GM12872 (cell line): ENCODE results near the gene HADH.

Source experiments
- TF ChIP-seq, protein P1 (sequence below): IDR thresholded peaks from 3 replicates; pipeline ENCODE4 v1.5.1; 2011; ENCODE audit warnings: low read depth, mild to moderate bottlenecking, low read length, moderate library complexity; ENCODE audit not compliant: insufficient read depth

The HADH gene

DNA sequence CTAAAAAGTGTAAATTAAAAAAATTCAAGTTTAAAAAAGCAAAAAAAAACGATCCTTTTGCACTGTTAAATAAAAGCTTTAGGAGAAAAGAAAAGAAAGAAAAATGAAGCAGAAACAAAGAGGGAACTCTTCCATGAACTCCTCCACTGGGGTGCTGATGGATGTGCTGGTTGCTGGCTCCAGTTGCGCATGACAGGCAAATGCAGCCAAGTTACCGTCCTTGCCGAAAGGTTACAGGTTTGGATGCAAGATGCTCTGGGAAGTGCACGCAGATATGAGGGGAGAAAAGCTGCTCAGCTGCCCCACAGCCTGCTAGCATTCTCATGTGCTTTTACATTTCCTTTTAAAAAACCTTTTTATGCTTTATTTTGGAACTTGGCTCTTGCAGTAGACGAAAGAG lies 58.5 kb downstream of the HADH start:
- TF ChIP-seq, protein P1, sequence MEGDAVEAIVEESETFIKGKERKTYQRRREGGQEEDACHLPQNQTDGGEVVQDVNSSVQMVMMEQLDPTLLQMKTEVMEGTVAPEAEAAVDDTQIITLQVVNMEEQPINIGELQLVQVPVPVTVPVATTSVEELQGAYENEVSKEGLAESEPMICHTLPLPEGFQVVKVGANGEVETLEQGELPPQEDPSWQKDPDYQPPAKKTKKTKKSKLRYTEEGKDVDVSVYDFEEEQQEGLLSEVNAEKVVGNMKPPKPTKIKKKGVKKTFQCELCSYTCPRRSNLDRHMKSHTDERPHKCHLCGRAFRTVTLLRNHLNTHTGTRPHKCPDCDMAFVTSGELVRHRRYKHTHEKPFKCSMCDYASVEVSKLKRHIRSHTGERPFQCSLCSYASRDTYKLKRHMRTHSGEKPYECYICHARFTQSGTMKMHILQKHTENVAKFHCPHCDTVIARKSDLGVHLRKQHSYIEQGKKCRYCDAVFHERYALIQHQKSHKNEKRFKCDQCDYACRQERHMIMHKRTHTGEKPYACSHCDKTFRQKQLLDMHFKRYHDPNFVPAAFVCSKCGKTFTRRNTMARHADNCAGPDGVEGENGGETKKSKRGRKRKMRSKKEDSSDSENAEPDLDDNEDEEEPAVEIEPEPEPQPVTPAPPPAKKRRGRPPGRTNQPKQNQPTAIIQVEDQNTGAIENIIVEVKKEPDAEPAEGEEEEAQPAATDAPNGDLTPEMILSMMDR, result no peak

DNA sequence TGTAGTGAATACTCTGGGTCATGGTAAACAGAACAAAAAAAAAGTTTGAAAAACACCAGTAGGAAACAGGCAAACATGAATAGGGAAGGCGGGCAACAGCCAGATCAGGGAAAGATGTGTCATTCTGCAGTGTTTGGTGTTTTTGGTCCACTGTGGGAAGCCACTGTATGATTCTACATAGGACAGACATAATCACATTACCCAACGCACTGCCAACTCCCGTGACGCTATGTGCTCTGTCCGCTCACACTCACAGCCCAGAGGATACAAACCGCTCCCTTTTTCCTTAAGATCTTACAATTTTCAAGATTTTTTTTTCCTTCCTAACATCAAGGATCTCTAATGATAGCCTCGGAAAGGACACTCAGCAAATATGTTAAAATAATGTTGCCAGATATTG lies 59.3 kb downstream of the HADH start:
- TF ChIP-seq, protein P1, result no peak

DNA sequence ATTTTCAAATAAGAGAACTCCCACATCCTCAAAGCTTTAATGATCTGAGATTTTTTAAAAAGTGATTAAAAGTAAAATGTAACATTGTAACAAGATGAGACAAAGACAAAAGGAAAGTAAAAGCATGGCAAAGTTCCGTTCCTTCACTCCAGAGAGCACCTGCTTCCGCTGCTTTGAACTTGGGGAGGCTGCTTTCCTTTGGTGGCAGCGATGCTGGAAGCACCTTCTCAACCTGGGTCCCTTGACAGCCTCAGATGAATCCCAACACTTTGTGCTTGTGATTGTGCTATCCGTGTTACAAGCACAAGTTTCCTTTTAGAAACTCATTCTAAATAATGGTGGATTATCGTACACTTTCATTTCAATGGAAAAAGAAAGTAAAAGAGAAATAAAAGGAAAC lies 59.7 kb downstream of the HADH start:
- TF ChIP-seq, protein P1, result no peak

DNA sequence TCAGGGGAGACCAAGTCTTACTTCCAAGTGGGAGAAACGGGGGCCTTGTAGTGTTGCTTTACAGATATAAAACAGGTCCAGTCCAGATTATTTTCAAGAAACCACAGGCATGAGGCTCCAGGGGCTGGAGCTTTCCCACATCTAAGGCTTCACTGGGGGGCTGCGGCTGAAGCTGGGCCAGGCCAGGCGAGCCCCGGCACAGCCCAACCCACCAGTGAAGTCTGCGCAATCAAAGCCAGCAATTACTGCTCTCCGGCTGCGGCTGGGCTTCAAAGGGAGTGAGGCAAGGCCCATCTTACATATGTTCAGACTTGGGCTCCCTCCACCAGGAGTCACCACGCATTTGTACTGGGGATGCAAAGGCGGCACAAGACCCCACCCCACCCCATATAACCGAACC lies 61.7 kb downstream of the HADH start:
- TF ChIP-seq, protein P1, result no peak

DNA sequence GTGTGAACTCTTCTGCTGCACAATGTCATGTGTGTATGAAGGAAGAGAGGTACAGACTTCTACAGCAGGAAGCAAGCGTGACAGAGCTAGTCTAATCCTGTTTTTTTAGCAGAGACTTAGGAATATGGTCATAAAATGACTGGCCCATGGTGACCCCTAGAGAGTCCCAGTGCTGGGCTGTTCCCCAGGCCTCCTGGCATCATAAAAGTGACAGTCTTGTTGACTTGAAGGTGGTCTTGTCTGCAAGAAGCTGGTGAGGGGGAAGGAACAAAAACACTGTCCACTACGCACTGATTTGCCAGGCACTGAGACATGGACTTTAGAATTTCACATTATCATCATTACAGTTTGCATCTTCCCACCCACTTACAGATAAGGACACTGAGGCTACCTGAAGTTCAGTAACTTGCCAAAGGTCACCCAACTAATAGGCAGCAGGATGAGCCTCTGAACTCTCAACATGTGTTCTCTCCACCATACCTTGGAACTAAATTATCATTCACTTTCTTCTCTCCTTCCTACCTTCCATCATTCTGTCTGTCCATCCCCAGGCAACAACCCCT lies 63.0 kb downstream of the HADH start:
- TF ChIP-seq, protein P1, result no peak

DNA sequence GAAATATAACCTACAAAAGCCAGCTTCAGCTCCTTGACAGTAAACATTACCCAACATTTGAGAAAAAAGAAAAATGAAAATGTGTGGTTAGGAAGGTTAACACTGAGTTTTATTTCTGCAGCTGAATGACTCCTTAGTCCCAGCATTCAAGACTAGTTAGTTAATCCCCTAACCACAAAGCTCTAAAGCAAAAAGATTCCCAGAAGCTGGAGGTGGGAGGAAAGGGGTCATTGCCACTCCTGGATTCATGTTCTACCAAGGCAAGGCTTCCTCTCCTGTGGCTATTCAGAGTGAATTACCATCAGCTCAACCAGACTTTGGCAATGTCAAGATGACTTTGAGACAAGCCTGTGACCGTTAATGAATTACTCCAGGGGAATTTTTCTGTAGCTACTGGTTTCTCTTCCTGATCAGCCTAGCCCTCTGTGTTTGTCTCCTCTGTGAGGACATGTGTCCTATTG lies 63.6 kb downstream of the HADH start:
- TF ChIP-seq, protein P1, result no peak

DNA sequence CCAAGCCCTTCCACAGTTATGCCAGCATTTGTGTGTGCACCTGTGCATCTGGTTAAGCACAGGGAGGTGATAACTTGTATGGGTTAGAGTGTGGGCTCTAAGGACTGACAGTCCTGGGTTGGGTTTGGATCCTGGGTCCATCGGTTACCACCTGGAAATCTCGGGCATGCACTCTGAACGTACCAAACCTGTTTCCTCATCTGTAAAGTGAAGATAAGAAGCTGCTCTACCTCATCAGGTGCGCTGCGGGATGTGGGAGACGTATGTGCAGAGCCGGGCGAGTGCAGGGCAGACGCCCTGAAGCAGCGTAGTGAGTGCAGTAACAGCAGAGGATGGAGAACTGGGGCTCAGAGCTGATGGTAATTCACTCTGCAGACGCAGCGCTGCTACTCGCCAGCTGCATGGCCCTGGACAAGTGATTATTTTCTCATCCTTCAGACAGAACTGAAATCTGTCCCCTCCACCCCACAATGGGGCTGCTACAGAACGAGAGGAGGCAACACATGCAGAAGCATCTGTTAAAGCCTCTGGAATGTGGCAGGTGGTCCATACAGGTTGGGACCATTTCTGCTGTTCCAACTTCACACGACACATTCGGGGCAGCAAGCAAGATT lies 64.4 kb downstream of the HADH start:
- TF ChIP-seq, protein P1, result no peak
